NT2/D1 (cell line): ENCODE results near the gene MRPL40.

Experiments
- DNase-seq: peaks from one replicate; pipeline ENCODE4 v3.0.0-alpha.2; 2011; ENCODE audit warnings: low read depth, low spot score
- H3K27me3 ChIP-seq: 2 replicates; pipeline ENCODE4 v1.6.0; 2011; ENCODE audit warnings: mild to moderate bottlenecking; ENCODE audit not compliant: insufficient read length, insufficient read depth
- H3K36me3 ChIP-seq: 2 replicates; pipeline ENCODE4 v1.6.1; 2011; ENCODE audit warnings: mild to moderate bottlenecking, low read length, mixed read lengths; ENCODE audit not compliant: insufficient read depth, insufficient read length
- H3K4me1 ChIP-seq: 2 replicates; pipeline ENCODE4 v1.5.1; 2011; ENCODE audit not compliant: insufficient read depth, insufficient read length
- H3K4me3 ChIP-seq: 2 replicates; pipeline ENCODE4 v1.5.1; 2011; ENCODE audit warnings: low read depth; ENCODE audit not compliant: insufficient read length
- H3K9ac ChIP-seq: 2 replicates; pipeline ENCODE4 v1.6.0; 2011; ENCODE audit warnings: low read depth; ENCODE audit not compliant: insufficient read length
- H3K9me3 ChIP-seq: 2 replicates; pipeline ENCODE4 v1.5.1; 2011; ENCODE audit warnings: mild to moderate bottlenecking, low read length; ENCODE audit not compliant: insufficient read depth
- SUZ12 ChIP-seq: IDR thresholded peaks from 2 replicates; pipeline ENCODE4 v1.6.1; 2011; ENCODE audit not compliant: insufficient read length, insufficient read depth; ENCODE audit errors: extremely low read depth
- YY1 ChIP-seq: IDR thresholded peaks from 2 replicates; pipeline ENCODE4 v1.6.1; 2011; ENCODE audit not compliant: insufficient read length, insufficient read depth
- ZNF274 ChIP-seq: IDR thresholded peaks from 2 replicates; pipeline ENCODE4 v1.6.1; 2011; ENCODE audit warnings: mild to moderate bottlenecking, low read depth, low read length

MRPL40 gene

DNA sequence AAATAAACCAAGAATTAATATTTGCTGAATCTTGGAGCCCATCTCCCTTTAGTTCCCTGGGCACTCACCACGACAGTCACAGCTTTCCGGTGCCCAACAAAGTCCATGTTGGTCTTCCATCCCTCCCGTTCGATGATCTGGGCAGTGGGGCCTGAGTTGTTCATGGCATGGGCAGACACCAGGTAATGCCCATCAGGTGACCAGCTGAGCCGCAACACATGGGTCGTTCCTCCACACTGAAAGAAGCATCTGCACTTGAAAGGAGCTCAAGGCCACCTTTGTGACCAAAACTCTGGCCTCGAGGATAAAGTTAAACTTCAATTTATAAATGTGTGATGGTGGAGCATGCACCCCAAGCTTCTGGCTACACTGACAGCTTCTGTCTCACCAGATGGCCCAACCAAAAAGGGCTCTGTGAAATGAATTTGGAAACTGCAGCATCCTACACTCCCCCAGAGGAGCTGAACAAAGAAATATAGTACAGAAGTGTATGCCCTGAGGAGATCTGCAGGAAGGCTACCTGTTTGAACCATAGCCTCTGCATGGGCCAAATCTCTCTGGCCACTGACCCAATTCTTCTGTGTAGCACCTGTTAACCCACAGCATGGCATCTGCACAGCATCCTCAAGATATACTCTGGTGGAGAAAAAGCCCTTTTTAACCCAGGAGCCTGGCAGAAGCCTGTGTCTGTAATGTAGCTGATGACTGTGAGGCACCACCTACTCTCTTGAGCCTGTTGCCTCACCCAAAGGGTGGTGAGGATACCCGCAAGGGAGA is 37.9 kb upstream of the MRPL40 start:
- no peaks in the 10 kb centered on the region for H3K9me3 ChIP-seq

DNA sequence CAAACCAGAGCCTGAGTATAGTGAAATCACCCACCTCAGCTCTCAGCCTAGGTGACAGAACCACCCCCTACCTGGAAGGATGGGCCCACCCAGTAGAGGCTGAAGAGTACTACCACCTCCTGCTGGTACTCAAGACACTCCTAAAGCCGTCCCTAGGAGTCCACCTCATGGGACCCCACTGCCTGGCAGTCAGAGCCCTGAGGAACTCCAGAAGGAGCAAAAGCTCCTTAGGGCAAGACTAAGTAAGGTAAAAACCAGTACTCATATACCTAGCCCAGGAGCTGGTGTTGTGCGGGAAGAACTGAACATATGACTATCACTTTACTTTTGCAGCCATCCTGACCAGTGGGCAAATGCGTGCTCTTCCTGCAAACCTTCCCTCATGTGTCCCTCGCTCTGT is 37.1 kb upstream of the MRPL40 start:
- no peak overlapping the region for H3K9ac ChIP-seq
- no peak overlapping the region for H3K4me3 ChIP-seq
- no peaks in the 10 kb centered on the region for H3K9me3 ChIP-seq
- H3K36me3 ChIP-seq: peaks cover 83% of the 10 kb centered on the region
- TF ChIP-seq SUZ12 (no peak), ZNF274 (no peak), YY1 (no peak)
- DNase-seq: no peak
- H3K4me1 ChIP-seq: no peaks in the 10 kb centered on the region
- no peaks in the 10 kb centered on the region for H3K27me3 ChIP-seq

More for the DNA sequence above, 37.9 kb upstream of the MRPL40 start:
- no peaks in the 10 kb centered on the region for H3K4me1 ChIP-seq
- peaks cover 85% of the 10 kb centered on the region for H3K36me3 ChIP-seq
- no peak overlapping the region for H3K4me3 ChIP-seq
- TF ChIP-seq YY1: no peak
- TF ChIP-seq SUZ12: no peak
- no peak for TF ChIP-seq ZNF274
- no peaks in the 10 kb centered on the region for H3K27me3 ChIP-seq
- no peak for DNase-seq
- no peak overlapping the region for H3K9ac ChIP-seq

DNA sequence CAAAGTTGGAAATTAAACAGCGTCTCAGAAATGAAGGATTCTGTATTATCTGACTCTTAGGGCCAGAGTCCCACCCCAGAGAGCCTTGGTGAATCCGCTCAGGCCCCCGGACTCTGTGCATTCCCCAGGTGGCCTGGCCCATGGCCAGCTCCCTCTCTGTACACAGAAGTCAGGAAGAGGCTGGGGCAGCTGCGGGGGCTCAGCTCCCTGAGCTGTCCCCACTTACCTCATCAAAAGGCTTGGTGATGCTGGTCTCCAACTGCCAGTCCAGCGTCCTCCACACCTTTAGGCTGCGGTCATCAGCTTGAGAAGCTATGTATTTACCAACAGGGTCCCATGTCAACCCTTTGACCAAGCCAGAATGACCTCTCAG is 35.8 kb upstream of the MRPL40 start:
- TF ChIP-seq SUZ12 (no peak), ZNF274 (no peak), YY1 (no peak)
- H3K9ac ChIP-seq: no peak overlapping the region
- H3K9me3 ChIP-seq: no peaks in the 10 kb centered on the region
- H3K4me3 ChIP-seq: no peak overlapping the region
- H3K27me3 ChIP-seq: no peaks in the 10 kb centered on the region
- H3K36me3 ChIP-seq: peaks cover 85% of the 10 kb centered on the region
- no peaks in the 10 kb centered on the region for H3K4me1 ChIP-seq
- DNase-seq: no peak

DNA sequence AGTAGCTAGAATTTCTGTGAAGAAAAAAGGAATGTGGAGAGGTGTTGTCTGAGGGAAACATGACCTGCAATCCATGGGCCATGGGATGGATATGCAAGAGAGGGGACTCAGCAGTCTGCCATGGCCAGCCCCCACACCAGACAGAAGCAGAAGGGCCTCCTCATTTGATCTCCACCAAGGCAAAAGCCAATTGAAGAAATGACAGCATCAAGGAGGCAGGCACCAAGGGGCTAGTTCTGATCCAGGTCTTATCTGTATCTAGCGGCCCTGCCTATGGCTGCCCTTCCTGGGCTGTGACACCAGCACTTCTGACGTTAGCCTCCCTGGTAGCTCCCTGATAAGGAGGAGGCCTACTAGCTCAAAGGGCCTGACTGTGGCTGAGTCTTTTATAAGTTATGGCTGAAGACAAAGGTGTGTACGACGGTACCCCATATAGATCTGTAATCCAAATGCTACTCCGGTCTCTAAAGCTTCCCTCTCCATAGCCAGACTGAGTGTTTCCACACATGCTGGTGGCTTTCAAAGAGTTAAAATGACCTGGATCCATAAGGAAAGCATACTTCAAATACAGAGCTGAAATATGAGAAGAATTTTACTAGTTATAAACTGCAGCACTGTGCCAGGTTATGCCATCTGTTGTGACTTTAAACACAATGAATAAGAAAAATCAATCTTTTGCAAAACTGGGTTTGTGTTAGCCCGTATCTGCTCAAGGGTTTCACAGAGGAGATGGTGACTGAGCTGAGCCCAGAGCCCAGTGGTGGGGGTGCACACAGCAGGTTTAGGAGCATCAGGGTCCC is 35.2 kb upstream of the MRPL40 start:
- H3K4me3 ChIP-seq: no peak overlapping the region
- peaks cover 85% of the 10 kb centered on the region for H3K36me3 ChIP-seq
- no peaks in the 10 kb centered on the region for H3K9me3 ChIP-seq
- H3K4me1 ChIP-seq: no peaks in the 10 kb centered on the region
- no peak for DNase-seq
- H3K27me3 ChIP-seq: no peaks in the 10 kb centered on the region
- no peak for TF ChIP-seq ZNF274
- TF ChIP-seq YY1: no peak
- TF ChIP-seq SUZ12: no peak
- no peak overlapping the region for H3K9ac ChIP-seq

DNA sequence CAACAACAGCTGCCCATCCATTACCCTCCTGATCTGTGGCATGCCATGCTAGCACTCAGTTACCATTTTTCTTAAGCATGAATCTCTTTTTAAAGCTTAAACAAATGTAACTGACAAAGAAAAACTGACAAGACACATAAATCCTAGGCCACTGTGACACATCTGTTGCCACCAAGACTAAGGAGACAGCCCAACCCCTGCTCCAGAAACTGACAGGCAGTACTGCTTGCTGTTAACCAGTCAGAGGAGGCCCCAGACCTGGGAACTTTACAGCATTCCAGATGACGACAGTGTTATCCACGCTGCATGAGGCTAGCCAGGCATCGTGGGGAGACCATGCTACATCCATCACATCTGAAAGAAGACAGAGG is 34.6 kb upstream of the MRPL40 start:
- no peak for TF ChIP-seq ZNF274
- TF ChIP-seq YY1: no peak
- no peak for TF ChIP-seq SUZ12
- Histone ChIP-seq H3K9ac (no peak overlapping the region), H3K4me3 (no peak overlapping the region), H3K4me1 (no peaks in the 10 kb centered on the region), H3K27me3 (no peaks in the 10 kb centered on the region), H3K9me3 (no peaks in the 10 kb centered on the region), H3K36me3 (peaks cover 79% of the 10 kb centered on the region)
- no peak for DNase-seq

DNA sequence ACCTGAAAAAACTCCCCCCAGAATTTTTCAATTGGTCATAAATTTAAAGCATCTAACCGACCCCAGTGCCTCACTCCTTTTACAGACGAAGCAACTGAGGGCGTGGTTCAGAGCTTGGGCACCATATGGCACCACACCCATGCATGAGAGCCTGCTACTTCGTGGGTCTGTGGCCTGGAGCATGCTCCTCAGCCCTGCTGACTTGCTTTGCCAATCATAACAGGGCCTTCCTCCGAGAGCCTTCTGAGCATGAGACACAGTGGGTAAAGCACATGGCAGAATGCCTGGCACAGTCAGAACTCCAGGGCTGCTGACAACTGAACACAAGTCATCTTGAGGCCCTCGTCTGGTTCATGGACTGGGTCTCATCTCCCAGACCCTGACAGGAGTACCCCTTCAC is 34.1 kb upstream of the MRPL40 start:
- TF ChIP-seq YY1 (no peak), ZNF274 (no peak), SUZ12 (no peak)
- Histone ChIP-seq H3K4me1 (no peaks in the 10 kb centered on the region), H3K36me3 (peaks cover 76% of the 10 kb centered on the region)

DNA sequence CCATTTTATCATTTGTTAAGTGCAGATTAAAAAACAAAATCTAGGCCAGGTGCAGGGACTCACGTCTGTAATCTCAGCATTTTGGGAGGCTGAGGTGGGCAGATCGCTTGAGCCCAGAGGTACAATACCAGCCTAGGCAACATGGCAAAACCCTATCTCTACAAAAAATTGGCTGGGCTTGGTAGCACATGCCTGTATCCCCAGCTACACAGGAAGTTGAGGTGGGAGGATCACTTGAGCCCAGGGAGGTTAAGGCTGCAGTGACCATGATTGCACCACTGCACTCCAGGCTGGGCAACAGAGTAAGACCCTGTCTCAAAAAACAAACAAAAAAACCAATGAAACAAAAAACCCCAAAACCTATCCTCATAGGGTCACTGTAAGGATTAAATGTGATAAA is 33.7 kb upstream of the MRPL40 start:
- Histone ChIP-seq H3K27me3 (no peaks in the 10 kb centered on the region), H3K9me3 (no peaks in the 10 kb centered on the region), H3K9ac (no peak overlapping the region), H3K4me3 (no peak overlapping the region), H3K4me1 (no peaks in the 10 kb centered on the region), H3K36me3 (peaks cover 75% of the 10 kb centered on the region)
- DNase-seq: no peak
- no peak for TF ChIP-seq SUZ12
- no peak for TF ChIP-seq YY1
- TF ChIP-seq ZNF274: no peak

More for the DNA sequence above, 34.1 kb upstream of the MRPL40 start:
- no peak overlapping the region for H3K9ac ChIP-seq
- no peaks in the 10 kb centered on the region for H3K9me3 ChIP-seq
- no peaks in the 10 kb centered on the region for H3K27me3 ChIP-seq
- no peak overlapping the region for H3K4me3 ChIP-seq
- DNase-seq: no peak
